Ramos (cell line): ENCODE results near the gene MAD2L1BP.

Experiments used
- in situ Hi-C: fragments of 300-500 bp; cut with MboI; formaldehyde crosslinking; loops from one replicate; pipeline ENCODE4 v1.14.3; 2022; ENCODE audit warnings: low sequenced_read_pairs; ENCODE audit not compliant: unreplicated experiment

Gene MAD2L1BP

GRCh38 chr6:43665376-43665775, 29.7 kb downstream of the MAD2L1BP start:
- in situ Hi-C loops, result loop anchor here (10.0 kb wide), 2 partner anchors 99 to 419 kb away; no protein-coding TSS in a partner anchor

GRCh38 chr6:43666196-43666920, 30.7 kb downstream of the MAD2L1BP start:
- in situ Hi-C loops, result loop anchor here (10.0 kb wide), 2 partner anchors 98 to 418 kb away; no protein-coding TSS in a partner anchor

- in situ Hi-C loops, result loop anchor here (10.0 kb wide), 2 partner anchors 97 to 417 kb away; no protein-coding TSS in a partner anchor
Observed at GRCh38 chr6:43667245-43668150, 31.9 kb downstream of the MAD2L1BP start.

GRCh38 chr6:43668151-43669028, 32.8 kb downstream of the MAD2L1BP start:
- in situ Hi-C loops, result loop anchor here (10.0 kb wide), 2 partner anchors 96 to 416 kb away; no protein-coding TSS in a partner anchor

- in situ Hi-C loops, result loop anchor here (10.0 kb wide), 2 partner anchors 96 to 416 kb away; no protein-coding TSS in a partner anchor
Observed at GRCh38 chr6:43669050-43669921, 33.6 kb downstream of the MAD2L1BP start.

GRCh38 chr6:43669922-43670622, 34.4 kb downstream of the MAD2L1BP start:
- in situ Hi-C loops, result loop anchor here (10.0 kb wide), 2 partner anchors 95 to 415 kb away; no protein-coding TSS in a partner anchor

GRCh38 chr6:43670623-43670986, 35.0 kb downstream of the MAD2L1BP start:
- in situ Hi-C loops, result no loop called here

GRCh38 chr6:43671011-43671800, 35.6 kb downstream of the MAD2L1BP start:
- in situ Hi-C loops, result no loop called here

GRCh38 chr6:43671801-43672690, 36.4 kb downstream of the MAD2L1BP start:
- in situ Hi-C loops, result no loop called here

GRCh38 chr6:43673444-43674084, 37.9 kb downstream of the MAD2L1BP start:
- in situ Hi-C loops, result no loop called here

GRCh38 chr6:43674291-43674690, 38.7 kb downstream of the MAD2L1BP start:
- in situ Hi-C loops, result no loop called here

GRCh38 chr6:43674921-43675320, 39.3 kb downstream of the MAD2L1BP start:
- in situ Hi-C loops, result no loop called here

- in situ Hi-C loops, result no loop called here
Observed at GRCh38 chr6:43676962-43677606, 41.4 kb downstream of the MAD2L1BP start.

GRCh38 chr6:43677759-43678158, 42.1 kb downstream of the MAD2L1BP start:
- in situ Hi-C loops, result no loop called here

GRCh38 chr6:43678341-43678740, 42.7 kb downstream of the MAD2L1BP start:
- in situ Hi-C loops, result no loop called here

GRCh38 chr6:43679057-43679456, 43.4 kb downstream of the MAD2L1BP start:
- in situ Hi-C loops, result no loop called here
